ENCODE results near the gene PCNA.
"Not testable (repeated sequence)": the region's sequence is repeated elsewhere in the genome, so short reads cannot be mapped to it uniquely, and the experiment has no call there.

The PCNA gene

DNA sequence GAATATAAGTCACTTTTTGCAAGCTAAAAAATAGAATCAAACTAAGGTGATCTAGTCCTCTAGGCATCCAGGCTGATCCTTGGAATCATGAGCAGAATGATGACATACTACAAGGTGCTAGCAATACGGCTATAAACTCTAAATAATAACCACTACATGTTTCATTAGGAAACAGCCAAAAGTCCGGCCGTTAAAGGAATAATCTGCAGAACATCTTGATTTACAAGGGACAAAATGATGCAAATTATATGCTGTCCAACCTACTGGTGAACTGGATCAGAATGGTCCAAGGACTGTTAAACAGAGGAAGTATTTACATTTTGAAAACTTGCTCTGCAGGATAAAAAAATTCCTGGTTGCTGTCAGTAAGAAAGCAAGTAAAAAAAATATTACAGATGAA is 19.8 kb downstream of the PCNA start:
- not testable (repeated sequence) for H3K4me3 ChIP-seq (ENCODE audit: low read depth, low read length)

DNA sequence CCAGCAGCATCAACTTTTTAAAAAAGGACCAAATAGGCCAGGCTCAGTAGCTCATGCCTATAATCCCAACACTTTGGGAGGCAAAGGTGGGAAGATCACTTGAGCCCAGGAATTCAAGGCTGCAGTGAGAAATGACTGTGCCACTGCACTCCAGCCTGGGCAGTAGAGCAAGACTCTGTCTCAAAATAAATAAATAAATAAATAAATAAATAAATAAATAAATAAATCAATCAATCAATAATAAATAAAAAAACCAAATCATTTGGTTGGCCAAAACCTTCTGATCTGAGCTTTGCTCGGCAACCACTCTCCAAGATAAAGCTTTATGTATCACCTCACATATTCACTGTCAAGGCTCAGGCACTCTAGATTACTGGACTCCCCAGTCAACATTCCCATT is 20.7 kb downstream of the PCNA start:
- not testable (repeated sequence) for H3K4me3 ChIP-seq (ENCODE audit: low read depth, low read length)

DNA sequence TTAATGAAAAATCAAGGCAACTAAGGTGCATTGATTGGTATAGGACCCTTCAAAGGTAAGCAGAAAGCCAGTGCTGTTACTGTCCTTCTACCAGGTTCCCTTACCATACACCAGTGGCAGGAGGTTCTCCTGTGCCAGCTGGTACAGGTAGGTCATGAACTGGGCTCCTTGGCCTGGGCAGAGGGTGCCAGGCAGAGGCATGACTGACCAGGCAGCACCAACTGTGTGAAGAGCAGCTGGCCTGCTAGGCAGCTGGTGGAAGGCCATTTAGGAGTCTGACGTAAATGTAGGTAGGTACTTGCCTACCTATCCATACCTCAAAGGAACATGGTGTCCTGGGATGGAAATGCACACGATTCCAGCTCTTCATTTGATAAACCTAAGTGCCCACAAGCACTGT is 23.3 kb downstream of the PCNA start:
- H3K4me3 ChIP-seq (ENCODE audit: low read depth, low read length) = no peak overlapping the region

DNA sequence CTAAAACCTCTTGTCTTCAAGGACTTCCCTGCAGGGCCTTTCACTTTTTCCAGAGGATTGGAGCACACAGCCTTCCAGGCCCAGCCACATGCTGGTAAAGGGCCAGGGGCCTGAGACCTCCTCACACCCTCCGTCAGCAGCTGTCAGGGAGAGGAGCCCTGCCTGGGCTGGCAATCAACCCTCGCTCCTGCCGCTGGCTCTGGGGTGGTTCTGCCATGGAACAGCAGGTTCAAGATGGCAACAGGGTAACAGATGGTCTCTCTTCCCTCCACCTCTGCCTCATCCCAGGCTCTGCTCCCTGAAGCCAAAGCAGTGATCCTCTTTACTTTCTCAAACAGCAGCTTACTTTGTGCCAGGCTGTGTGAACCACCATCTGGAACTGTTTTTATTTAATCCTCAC is 23.8 kb downstream of the PCNA start:
- H3K4me3 ChIP-seq (ENCODE audit: low read depth, low read length) = no peak overlapping the region

DNA sequence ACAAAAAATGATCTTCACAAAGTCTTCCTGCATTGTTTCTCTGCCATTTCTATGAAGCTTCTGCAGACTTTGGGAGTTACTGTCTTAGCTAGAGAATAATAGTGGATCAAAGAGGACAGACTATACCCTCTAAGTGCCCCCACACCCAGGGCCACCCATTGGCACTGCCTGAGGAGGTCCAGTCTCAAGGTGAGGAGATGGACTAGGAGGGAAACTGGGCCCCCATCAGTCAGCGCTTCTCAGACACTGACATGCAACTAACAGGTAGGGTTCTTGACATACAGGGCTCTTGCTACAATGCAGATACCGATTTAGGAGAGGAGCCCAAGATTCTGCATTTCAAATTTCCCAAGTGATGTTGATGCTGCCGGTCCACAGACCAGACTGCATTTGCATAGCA is 24.3 kb downstream of the PCNA start:
- H3K4me3 ChIP-seq (ENCODE audit: low read depth, low read length) = no peak overlapping the region

DNA sequence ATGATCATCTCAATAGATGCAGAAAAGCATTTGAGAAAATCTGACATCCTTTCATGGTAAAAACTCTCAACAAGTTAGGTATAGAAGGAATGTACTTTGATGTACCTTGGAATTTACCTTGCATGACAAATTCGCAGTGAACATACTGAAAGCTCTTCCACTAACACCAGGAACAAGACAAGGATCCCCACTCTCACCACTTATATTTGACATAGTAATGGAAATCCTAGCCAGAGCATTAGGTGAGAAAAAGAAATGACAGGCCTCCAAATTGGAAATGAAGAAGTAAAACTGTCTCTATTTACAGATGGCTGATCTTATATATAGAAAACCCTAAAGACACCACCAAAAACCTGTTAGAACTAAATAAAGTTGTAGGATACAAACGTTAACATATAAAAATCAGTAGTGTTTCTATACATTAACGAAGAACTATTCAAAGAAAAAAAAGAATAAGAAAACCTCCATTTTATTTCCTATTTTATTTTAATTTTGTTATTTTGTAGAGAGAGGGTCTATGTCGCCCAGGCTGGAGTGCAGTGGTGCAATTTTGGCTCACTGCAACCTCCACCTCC is 26.9 kb downstream of the PCNA start:
- no peak overlapping the region for H3K4me3 ChIP-seq (ENCODE audit: low read depth, low read length)

DNA sequence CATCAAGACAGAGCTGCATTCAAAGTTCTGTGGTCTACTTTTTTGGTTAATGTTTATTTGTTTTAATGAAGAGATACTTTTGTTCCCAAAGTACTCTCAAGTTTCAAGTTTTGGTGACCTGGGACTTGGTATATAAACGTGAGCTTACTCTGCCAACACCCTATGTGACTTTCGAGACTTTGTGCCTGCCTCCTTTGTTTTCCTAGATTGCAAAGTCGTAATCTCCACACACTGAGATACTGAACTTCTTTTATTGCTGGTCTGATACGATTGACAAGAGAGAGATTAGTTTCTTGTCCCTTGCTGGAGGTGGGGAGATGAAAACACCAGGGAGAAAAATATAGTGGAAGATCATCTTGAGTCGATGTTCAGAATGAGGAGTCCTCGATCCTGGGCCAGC is 27.9 kb downstream of the PCNA start:
- H3K4me3 ChIP-seq (ENCODE audit: low read depth, low read length) = no peak overlapping the region

DNA sequence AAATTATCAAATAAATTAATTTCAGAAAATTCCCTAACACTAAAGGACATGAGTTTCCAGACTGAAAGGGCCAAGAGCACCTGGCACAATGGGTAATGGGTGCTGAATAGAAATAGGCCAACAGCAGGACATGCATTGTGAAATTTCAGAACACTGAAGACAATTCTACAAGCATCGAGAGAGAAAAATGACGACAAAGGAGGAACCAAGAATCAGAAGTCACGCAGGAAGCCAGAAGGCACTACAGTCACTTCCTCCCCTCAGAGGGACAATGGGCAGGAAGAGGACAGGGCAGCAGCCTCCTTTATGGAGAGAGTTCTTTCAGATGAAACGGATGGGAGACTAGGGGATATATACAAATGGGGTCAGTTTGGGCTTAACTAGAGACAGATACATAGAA is 29.6 kb downstream of the PCNA start:
- no peak overlapping the region for H3K4me3 ChIP-seq (ENCODE audit: low read depth, low read length)

DNA sequence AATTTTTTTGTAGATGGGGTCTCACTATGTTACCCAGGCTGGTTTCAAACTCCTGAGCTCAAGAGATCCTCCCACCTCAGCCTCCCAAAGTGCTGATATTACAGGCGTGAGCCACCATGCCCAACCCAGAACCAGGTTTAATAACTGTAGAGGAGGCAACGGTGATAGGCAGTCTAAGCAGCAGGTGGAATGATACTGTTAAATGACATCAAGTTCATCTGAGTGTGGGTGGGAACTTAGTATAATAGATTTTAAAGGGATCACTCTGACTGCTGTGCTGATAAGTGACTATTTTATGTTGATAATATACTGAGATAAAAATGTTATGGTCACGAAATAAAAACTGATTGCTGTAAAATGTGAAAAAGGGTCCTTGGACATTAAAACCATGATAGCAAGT is 31.1 kb downstream of the PCNA start:
- no peak overlapping the region for H3K4me3 ChIP-seq (ENCODE audit: low read depth, low read length)

DNA sequence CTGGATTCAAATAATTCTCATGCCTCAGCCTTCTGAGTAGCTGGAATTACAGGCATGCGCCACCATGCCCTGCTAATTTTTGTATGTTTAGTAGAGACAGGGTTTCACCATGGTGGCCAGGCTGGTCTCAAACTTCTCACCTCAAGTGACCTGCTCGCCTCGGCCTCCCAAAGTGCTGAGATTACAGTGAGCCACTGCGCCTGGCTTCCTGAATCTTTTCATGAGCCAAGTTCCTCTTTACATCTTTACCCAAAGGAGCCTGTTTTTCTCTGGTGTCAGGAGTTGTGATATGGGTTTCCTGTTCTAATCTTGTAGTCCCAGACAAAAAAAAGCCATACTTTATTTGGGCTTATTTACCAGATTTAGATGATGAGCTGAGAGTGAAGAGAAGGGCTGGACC is 34.4 kb downstream of the PCNA start:
- no peak overlapping the region for H3K4me3 ChIP-seq (ENCODE audit: low read depth, low read length)

DNA sequence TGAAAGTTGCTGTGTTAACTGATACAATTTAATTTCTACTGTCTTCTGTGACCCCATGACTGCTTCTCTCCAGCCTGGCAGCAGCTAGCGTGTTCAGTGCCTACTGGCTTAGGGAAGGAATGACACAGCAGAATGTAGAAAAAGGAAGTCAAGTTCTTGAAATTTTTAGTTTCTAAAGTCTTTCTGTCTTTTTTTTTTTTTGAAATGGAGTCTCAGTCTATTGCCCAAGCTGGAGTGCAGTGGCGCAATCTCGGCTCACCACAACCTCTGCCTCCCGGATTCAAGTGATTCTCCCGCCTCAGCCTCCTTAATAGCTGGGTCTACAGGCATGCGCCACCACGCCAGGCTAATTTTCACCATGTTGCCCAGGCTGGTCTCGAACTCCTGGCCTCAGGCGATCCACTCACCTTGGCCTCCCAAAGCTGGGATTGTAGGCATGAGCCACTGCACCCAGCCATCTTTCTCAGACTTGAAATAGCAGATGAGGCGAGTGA is 39.3 kb downstream of the PCNA start:
- H3K4me3 ChIP-seq (ENCODE audit: low read depth, low read length) = no peak overlapping the region

DNA sequence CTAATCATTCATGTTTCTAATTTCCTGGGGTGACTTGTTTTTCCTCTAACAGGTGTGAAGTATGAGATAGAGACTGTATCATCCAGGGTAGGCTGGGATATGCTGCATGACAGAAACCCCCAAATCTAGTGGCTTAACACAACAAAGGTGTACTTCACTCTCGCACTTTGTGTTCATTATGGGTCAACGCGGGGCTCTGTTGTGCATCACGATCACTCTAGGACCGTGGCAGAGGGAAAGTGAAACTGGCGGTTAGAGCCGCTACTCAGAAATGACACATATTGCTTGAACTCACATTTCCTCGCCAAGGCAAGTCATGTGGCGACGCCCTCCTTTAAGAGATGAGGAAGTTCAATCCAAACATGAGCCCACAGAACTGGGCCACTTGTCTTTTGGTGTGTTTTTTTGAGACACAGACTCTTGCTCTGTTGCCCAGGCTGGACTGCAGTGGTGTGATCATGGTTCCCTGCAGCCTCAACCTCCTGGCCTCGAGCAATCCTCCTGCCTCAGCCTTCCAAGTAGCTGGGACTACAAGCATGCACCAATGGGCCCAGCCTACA is 41.3 kb downstream of the PCNA start:
- H3K4me3 ChIP-seq (ENCODE audit: low read depth, low read length) = no peak overlapping the region

DNA sequence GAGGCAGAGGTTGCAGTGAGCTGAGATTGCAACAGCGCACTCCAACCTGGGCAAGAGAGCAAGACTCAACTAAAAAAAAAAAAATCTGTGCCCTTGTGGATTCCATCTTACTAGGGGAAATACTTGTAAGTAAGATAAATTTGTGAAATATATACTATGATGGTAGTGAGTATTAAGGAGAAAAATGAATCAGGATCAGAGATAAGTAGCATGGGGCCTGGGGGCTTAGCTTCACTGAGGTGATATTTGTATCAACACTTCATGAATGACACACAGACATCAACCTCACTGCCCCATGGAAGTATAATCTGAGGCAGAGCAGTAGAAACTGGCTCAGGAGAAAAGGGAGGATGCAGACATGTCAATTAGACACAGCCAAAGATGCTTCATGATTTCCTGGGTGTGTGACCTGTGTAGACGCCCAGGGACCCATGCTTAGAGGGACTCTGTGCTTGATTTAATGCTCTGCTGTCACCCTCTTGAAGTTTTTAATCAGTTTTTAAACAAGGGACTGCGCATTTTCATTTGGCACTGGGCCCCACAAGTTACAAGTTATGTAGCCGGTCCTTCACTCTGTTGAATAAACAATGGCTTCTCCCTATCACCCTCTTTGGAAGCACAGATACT is 41.9 kb downstream of the PCNA start:
- no peak overlapping the region for H3K4me3 ChIP-seq (ENCODE audit: low read depth, low read length)

DNA sequence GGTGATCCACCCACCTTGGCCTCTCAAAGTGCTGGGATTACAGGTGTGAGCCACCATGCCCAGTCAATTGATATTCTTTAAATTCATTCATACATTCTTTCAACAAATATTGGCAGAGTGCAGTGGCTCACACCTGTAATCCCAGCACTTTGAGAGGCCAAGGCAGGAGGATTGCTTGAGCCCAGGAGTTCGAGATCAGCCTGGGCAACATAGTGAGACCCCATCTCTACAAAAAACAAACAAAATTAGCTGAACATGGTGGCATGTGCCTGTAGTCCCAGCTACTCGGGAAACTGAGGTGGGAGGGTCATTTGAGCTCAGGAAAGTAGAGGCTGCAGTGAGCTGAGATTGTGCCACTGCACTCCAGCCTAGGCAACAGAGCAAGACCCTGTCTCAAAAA is 42.8 kb downstream of the PCNA start:
- H3K4me3 ChIP-seq (ENCODE audit: low read depth, low read length) = not testable (repeated sequence)

DNA sequence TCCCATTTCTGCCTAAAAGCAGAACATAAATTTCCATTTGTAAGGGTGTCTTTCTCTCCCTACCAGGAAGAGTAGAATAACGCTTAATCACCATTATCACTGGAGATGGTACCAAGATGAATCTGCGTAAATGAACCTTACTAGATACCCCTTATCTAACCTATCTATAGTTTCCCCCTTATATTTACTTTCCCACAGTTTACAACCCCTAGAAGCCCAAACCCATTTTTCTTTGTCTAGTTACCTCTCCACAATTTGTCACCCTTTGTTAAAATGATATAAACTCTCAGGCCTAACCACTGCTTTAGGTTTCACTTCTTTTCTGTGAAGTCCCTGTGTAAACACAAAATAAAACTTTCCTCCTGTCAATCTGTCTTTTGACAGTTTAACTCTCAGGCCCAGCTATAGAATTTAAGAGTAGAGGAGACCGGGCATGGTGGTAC is 45.5 kb downstream of the PCNA start:
- no peak overlapping the region for H3K4me3 ChIP-seq (ENCODE audit: low read depth, low read length)

DNA sequence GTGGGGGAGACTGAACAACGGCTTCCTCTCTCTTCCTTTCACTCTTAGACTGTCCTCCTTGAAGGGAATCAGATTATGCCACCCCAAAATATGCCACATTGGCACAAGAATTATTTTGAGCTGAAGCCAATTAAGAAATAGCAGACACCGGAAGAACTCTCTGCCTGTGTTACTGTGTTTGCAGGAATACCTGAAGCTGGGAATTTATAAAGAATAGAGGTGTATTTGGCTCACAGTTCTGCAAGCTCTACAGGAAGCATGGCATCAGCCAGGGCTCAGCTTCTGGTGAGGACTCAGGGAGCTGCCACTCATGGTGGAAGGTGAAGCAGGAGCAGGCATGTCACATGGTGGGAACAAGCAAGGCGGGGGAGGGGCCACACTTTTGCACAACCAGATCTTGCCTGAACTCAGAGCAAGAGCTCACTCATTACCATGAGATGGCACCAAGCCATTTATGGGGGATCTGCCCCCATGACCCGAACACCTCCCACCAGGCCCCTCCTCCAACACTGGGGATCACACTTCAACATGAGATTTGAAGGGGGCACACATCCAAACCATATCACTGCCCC is 46.0 kb downstream of the PCNA start:
- no peak overlapping the region for H3K4me3 ChIP-seq (ENCODE audit: low read depth, low read length)

DNA sequence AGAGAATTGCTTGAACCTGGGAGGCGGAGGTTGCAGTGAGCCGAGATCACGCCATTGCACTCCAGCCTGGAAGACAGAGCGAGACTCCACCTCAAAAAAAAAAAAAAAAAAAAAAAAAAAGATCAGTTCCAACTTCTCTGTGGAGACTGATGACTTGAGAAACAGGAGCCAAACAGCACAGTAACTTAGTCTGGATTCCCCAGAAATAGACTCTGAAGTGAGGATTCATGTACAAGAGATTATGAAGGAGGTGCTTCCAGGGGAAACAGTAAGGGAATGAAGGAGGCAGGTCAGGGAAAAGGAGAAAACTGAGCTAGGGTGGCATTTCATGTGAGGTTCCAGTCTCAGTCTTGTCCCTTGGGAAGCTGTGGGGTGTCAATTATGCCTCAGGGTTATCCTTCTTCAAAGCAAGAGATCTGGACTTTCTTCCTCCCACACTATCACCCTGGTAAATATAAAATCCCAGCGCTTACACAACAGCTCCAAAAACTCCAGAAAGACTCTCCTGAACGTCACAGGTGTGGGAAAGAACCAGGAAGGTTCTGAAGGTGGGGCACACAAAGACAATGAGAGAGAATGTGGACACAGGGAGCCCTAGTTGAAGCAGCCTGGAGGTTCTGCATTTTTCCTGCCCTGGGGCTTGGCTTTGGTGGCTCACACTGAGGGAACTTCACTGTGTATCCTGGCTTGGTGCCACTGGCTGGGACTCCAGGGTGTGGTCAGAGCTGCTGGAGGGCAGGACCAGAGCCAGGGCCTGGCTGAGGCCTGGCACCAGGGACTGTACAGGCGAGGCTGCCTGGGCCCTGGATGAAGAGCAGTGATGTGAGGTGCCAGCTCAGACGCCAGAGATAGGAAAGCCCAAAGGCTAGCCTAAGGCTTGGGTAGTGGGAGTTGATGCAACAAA is 46.8 kb downstream of the PCNA start:
- H3K4me3 ChIP-seq (ENCODE audit: low read depth, low read length) = no peak overlapping the region

DNA sequence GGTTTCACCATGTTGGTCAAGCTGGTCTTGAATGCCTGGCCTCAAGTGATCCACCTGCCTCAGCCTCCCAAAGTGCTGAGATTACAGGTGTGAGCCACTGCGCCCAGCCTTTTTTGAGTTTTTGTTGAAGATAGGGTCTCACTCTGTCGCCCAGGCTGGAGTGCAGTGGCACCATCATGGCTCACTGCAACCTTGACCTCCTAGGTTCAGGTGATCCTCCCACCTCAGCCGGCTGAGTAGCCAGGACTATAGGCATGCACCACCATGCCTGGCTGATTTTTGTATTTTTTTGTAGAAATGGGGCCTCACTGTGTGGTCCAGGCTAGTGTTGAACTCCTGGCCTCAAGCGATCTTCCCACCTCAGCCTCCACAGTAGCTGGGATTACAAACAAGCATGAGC is 47.8 kb downstream of the PCNA start:
- not testable (repeated sequence) for H3K4me3 ChIP-seq (ENCODE audit: low read depth, low read length)

DNA sequence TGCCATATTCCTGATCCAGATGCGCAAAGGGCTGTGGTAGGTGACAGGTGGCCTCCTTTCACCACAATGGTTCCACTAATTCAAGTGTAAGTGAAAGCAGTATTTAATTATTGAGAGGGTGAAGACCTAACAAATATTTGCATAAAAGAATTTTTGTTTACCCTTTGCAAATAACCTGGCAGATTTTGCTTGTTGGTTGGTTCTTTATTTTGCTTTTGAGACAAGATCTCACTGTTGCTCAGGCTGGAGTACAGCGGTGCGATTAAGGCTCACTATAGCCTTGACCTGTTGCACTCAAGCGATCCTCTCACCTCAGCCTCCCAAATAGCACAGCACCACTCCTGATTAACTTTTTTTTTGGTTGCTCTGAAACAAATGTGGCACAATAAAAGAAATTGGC is 49.2 kb downstream of the PCNA start:
- H3K4me3 ChIP-seq (ENCODE audit: low read depth, low read length) = no peak overlapping the region

DNA sequence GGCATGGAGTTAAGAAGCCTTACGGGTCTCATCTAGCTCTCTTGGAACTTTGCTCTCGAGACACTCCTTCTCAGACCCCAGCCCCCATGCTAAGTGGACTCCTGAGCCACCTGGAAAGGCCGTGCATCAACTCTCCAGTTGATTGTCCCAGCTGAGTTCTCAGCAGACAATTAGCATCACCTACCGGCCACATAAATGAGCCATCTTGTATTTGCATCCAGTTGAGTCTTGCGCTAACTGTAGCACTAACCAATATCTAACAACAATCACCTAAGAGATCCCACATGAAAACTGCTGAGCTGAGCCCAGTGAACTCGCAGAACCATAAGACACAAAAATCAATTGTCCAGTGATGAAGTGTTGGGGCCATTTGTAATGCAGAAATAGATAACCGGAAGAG is 49.7 kb downstream of the PCNA start:
- no peak overlapping the region for H3K4me3 ChIP-seq (ENCODE audit: low read depth, low read length)

DNA sequence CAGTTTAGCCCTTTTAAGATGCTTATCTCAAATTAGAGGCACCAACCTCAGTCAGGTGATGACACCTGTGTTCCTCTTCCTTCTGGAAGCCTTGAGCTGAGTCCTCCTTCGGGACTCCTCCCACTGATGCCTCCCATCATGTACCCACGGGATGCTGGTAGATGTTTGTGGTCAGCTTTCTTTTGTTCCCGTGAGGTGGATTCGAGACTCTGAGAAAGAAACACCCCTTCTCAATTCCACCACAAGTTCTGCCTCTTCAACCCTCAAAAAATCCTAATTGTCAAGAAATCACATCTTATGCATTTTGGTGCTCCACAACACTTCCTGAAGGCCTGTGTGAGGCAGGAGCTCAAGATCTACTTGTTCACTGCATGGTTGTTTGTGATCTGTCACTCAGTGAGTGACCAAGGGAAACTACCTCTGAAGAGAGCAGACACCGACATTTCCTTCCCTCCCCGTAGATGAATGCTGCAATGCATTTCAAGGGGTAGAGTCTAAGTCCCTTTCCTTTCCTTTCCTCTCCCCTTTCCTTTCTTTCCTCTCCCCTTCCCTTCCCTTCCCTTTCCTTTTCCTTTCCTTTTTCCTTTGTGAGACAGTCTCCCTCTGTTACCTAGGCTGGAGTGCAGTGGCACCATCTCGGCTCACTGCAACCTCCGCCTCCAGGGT is 50.5 kb downstream of the PCNA start:
- no peak overlapping the region for H3K4me3 ChIP-seq (ENCODE audit: low read depth, low read length)
